NCI-H510A treated with DMSO at 0.1 percent for 48 hours (cell line): ENCODE data around the gene IPO11.
"Not testable (repeated sequence)": the region's sequence is repeated elsewhere in the genome, so short reads cannot be mapped to it uniquely, and the experiment has no call there.

Experiments used
- DNase-seq: peaks from one replicate; lab custom pipeline; 2025; lab: John Stamatoyannopoulos, UW

The IPO11 gene

GRCh38 chr5:62600560-62601252 is 188.1 kb downstream of the IPO11 start:
- DNase-seq = peak; percentile 55

DNA sequence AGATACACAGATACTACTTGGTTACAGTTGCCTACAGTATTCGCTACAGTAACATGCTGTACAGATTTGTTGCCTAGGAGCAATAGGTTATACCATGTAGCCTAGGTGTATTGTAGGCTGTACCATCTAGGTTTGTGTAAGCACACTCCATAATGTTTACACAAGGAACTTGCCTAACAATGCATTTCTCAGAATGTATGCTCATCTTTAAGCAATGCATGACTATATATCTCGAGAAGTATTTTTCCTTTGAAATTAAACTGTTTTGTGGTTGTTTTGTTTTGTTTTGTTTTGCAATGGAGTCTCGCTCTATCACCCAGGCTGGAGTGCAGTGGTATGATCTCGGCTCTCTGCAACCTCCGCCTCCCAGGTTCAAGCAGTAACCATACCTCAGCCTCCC is 191.4 kb downstream of the IPO11 start:
- DNase-seq = no peak

GRCh38 chr5:62605638-62606037 is 193.1 kb downstream of the IPO11 start:
- no peak for DNase-seq

DNA sequence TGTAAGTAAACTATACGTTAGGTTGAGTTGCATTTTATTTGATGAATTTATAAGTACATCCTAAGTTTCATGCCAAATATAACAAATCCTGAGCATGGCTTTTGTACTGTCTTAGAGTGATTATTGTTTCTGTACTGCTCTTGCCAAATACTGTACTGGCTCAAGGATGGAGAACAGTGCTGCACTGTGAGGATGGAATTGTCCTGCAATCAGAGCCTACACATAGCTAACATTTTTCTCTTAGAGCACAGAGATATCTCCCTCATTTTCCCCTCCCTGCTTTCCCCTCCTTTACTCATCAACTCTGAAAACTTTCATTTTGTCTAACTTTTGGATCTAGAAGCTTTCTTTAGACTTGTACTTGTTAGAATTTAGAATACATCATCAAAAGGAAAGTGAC is 194.3 kb downstream of the IPO11 start:
- DNase-seq = no peak

DNA sequence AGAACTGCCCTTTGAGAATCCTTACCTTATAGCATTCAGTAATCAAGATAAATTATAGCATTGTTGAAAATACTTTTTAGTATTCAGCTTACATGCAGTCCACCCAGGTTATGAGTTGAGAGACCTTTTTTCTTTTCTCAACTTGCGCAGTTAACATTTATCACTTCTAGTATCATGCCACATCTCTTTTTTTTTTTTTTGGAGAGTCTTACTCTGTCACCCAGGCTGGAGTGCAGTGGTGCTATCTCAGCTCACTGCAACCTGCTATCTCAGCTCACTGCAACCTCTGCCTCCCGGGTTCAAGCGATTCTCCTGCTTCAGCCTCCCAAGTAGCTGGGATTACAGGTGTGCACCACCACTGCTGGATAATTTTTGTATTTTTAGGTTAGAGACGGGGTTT is 195.1 kb downstream of the IPO11 start:
- DNase-seq = no peak

DNA sequence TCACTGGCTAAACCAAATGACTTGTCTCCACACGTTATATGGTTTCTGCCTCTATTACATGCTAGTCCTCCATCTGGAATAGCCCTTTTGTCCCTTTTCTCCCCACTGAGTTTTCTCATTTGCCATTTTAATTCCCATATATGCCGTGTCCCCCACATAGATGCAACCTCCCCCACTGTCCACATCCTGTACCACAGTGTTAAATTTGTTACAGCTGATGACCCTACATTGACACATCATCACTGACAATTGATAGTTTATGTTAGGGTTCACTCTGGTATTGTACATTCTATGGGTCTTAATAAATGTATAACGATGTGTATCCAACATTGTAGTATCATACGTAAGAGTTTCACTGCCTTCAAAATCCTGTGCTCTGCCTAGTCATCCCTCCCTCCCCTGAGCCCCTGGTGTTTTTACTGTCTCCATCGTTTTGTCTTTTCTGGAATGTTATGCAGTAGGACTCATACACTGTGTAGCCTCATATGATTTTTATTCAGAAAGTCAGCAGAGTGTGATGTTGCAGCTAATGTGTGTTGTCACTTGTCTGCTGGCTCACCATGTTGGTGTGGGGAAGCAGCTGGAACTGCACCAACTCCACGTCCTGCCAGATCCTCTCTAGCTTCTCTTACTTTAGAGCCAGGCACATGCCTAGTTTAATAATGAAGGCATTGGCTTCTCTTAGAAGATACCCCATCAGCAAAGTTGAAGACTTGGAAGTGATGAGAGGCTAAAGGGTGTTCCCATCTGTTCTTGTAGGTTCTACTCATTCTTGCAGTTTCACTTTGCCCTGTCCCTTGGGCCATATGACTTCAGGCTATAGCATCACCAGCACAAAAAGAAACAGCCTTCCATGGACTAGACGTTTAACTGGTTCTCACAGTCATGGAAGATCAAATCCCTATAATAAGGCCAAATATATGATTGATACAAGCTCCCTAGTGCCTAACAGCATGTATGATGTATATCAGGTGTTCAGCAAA is 196.3 kb downstream of the IPO11 start:
- DNase-seq = no peak

- DNase-seq = no peak
Observed at GRCh38 chr5:62614355-62614754, 201.8 kb downstream of the IPO11 start.

- DNase-seq = no peak
Observed at GRCh38 chr5:62616615-62617277, 204.2 kb downstream of the IPO11 start.

DNA sequence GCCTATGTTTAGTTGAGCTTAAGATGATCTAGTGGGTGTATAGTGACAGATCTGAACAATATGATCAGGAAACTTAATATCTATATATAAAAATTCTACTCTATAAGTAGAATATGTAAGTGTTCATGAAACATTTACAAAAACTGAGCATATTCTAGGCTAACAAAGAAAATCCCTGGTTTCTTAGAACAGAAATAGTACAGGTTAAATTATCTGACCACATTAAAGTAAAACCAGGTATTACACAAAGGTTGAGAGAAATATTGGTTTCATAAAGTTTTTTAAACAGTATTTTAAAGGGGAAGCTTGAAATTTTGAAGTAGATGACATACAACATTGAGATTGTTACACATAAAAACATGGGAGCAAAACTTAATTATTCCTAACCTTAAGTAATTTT is 205.4 kb downstream of the IPO11 start:
- no peak for DNase-seq

DNA sequence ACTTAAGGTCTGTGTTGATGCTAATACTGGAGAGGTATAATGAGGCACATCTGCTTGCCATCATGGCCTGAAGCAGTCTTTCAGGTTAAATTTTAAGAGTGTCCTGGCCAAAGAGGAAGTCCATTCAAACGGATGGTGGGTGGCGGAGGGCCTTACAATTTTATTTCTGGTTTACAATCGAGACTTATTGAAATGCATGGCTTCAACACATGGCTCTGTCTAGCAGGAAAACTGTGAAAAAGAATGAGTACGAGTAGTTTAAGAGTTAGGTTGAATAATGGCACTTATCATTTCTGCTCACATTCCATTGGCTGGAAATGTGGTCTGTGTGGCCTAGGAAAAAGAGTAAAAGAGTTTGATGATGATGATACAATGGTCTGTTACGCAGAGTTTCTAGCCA is 208.2 kb downstream of the IPO11 start:
- no peak for DNase-seq

GRCh38 chr5:62621280-62621679 is 208.7 kb downstream of the IPO11 start:
- DNase-seq = no peak

- DNase-seq = no peak
Observed at GRCh38 chr5:62623271-62623670, 210.7 kb downstream of the IPO11 start.

GRCh38 chr5:62624436-62624835 is 211.9 kb downstream of the IPO11 start:
- DNase-seq = not testable (repeated sequence)

DNA sequence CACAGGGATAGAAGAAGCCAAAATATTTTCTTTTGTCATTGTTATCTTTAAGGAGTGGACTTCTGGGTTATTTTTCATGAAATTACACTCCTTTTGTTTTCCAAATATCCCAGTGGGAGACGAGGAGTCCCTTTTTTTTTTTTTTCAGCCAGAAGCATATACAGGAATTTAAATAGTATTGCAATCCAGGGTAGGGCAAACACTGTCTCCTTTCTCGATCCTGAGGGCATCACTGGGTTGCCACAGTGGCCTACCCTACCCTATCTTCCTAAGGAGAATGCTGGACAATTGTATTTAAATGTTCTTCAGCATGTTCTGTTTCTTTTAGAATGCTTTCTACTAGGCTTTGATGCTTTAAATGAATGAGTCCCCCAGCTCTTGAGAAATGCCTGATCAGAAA is 214.0 kb downstream of the IPO11 start:
- no peak for DNase-seq

- DNase-seq = no peak
Observed at GRCh38 chr5:62627121-62627520, 214.6 kb downstream of the IPO11 start.

DNA sequence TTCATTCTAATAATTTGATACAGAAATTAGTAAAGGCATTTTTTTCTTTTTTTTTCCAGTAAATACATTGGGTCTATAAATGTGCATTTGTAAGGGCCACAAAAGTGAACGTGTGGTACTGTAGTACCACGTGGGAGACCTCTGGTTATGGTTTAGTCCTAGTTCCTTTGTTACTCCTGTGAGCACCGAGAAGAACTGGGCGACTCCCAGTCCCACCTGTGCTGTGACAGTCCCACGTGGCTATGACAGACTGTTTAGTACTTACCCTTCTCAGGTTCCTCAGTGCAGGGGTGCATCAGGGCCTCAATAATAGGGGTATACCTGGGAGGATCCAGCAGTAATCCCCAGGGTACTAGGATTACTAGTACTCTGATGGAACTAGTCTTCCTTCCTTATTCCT is 215.3 kb downstream of the IPO11 start:
- no peak for DNase-seq

GRCh38 chr5:62631909-62632580 is 219.5 kb downstream of the IPO11 start:
- no peak for DNase-seq

DNA sequence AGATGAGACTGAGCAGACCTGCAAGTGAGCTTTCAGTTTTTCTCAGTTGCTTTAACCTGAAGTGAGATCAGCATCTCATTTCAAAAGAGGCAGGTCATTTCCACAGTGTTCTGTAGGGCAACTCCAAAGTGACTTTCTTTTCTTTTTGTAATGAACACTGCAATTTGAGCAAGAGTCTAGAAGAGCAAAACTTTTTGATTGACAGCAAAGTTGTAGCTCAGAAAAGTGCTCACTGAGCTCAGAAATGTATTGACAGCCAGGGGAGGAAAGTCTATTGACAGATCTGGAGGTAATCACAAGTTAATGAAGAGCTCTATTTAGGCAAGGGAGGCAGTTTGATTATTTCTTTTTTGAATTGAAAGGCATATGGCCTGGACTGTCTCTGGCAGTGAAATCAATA is 220.7 kb downstream of the IPO11 start:
- DNase-seq = no peak

- no peak for DNase-seq
Observed at GRCh38 chr5:62640446-62640845, 227.9 kb downstream of the IPO11 start.

GRCh38 chr5:62642468-62642867 is 229.9 kb downstream of the IPO11 start:
- DNase-seq = no peak

DNA sequence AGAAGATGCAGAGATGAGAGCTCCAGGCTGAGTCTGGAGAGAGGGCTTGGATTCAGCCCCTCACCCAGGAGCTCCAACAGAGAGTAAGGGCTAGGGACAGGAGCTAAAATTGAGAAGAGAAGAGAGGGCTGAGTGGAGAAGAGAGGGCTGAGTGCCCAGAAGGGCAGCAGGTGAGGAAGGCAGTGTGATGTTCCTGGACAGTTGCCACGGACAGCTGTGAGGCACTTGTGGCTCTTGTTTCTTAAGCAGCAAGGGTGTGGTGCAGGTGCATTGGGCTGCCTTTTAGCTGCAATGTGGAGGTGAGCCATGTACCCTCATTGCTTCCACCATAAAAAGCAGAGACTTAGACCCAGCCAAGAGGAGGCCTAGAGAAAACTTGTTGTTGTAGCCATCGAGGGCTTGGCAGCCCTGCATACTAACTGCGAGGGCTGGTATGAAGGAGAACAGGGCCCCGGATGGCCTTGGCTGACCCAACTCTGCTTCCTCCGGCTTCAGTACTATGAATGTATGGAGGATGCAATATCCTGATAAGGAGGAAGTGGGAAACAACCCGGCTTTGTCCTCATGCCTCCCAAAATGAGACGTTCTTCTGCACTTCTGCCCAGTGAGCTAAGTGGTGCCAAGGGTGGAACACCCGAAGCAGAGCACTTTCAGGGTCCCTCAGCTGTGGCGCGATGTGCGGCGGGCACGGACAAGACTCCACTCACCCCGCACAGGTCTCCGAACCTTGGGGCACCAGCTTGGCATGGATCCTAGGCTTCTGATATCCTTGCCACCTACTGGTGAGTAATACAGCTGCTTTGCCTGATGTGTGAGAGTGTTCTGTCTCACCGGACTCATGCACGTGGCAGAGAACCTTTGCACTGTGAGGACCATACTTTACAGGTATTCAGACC is 231.2 kb downstream of the IPO11 start:
- DNase-seq = no peak
